SK-N-MC (cell line): ENCODE results near the gene HSD17B3.

ENCODE experiments used
- EZH2 ChIP-seq: fragments of 200-600 bp; sonication (generic); IDR thresholded peaks from one replicate; pipeline ENCODE4 v1.6.1; 2017; ENCODE audit warnings: antibody characterized with exemption
- FOXP2 ChIP-seq: optimal IDR thresholded peaks from 2 replicates; pipeline ENCODE3; 2011; ENCODE audit warnings: mild to moderate bottlenecking, moderate library complexity; ENCODE audit not compliant: insufficient read depth; ENCODE audit errors: extremely low read length, control extremely low read depth
- POLR2AphosphoS5 ChIP-seq: IDR thresholded peaks from 2 replicates; pipeline ENCODE4 v1.6.1; 2012; ENCODE audit warnings: mild to moderate bottlenecking, low read depth, low read length, borderline replicate concordance

- TF ChIP-seq POLR2AphosphoS5: no peak
- no peak for TF ChIP-seq EZH2
- TF ChIP-seq FOXP2: no peak
These were observed 46.3 kb upstream of the HSD17B3 start for GRCh38 chr9:96348261-96348660.
